Stimulated activated CD4-positive, alpha-beta T cell treated with anti-CD3 and anti-CD28 coated beads, Interleukin-12 subunit alpha, Interleukin-12 subunit beta, amount 100 ng/mL, for 4 hours (primary cell): ENCODE data around the gene BMP4.

Experiments used
- DNase-seq: peaks from one replicate; pipeline ENCODE4 v3.0.0-alpha.2; 2020

Gene BMP4

GRCh38 chr14:53963320-53964227 lies 6.9 kb upstream of the BMP4 start:
- no peak for DNase-seq

- no peak for DNase-seq
Measured at GRCh38 chr14:53962953-53963319, 6.3 kb upstream of the BMP4 start.

GRCh38 chr14:53958628-53959027 lies 2.0 kb upstream of the BMP4 start:
- no peak for DNase-seq

DNA sequence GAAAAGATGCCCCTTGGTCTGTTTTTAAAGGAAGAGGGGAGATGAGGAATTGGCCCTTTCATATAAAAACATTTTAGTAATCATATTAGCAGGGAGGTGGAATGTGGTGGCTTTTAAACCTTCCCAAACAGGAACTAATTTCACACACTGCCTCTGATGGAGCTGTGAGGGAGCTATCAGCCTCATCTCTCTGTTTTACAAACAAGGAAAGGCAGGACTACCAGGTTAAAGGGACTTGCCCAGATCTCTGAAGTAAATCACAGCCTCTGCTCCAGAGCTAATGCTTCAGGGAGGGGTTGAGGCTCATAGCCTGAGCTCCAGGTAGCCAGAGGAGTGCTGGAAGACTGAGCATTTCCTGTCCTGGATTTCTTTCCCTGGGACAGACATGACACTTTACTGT lies 1.1 kb upstream of the BMP4 start:
- DNase-seq: no peak

GRCh38 chr14:53955671-53956426 lies 776 bp downstream of the BMP4 start:
- DNase-seq: no peak

DNA sequence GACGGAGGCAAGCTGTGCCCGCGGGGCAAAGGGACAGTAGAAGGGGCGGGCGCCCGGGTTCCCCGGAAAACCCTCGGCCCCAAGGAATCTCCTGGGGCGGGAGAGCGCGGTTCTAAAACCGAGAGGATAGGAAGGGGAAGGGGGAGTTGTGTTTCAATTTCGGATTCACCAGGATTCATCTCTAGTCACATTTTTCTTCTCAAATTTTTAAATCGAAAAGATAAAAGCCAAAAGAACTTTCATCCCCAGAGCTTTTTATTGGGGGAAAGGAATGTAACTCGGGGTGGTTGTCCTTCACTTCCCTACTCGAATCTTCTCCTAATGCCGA lies 1.4 kb downstream of the BMP4 start:
- DNase-seq: no peak

DNA sequence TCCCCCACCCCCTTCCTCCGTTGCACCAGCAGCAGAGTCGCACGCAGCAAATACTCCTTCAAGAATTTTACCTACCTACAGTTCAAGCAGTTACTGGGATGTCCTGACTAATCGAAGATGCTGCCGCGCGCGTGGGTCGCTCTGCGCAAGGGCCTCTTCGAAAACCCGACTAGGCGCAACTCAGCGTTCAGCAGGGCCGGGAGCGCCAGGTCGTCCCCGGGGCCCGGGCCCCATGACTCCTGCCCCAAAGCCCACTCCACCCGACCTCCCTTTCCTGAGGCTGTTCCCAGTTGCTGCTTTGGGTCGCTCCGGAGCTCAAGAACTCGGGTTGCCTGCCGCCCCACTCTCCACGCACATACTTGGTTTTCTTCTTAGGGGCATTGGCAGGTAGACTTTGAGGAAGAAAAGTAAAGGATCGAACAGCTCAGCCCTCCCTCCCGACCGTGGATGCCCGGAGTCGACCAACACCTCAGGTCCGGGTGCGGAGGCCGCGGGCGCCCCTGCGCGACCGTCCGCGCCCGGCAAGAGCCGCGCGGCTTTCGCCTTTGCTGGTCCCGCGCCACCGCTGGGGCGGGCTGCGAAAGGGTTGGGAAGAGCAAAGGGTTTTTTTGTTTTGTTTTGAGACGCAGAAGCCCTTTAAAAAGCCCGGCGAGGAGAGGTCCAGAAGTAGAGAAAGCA lies 1.9 kb downstream of the BMP4 start:
- DNase-seq: no peak

DNA sequence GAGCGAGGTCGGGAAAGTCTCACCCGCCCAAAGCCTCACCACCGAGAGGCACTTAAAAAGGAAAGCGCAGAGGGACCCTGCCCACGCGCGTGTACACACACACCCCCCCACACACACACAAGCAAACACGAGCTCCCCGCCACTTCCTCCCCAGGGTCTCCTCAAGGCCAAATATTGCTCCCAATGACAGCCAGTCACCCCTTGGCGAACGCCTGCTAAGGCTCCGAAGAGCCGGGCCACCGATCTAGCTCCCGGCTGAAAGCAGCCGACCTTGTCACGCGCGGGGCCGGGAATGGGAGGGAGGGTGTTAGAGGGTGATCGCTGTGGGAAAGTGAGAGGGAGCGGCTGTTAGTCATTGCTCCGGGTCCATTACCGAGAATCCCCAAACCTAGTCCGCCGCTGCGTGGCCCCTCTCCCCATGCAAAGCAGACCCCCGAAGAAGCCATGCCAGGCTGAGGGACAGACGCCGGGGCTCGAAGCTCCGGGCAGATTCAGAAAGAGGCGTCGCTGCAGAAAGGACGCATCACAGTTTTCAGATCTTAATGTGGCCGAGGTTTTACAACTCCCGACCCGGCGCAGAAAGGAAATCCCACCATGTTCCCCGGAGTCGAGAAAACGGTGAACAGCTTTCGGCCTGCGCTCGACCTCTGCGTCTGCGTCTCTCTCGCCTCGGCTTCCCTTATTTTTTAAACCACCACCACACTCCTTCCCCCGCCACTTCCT lies 2.6 kb downstream of the BMP4 start:
- no peak for DNase-seq

DNA sequence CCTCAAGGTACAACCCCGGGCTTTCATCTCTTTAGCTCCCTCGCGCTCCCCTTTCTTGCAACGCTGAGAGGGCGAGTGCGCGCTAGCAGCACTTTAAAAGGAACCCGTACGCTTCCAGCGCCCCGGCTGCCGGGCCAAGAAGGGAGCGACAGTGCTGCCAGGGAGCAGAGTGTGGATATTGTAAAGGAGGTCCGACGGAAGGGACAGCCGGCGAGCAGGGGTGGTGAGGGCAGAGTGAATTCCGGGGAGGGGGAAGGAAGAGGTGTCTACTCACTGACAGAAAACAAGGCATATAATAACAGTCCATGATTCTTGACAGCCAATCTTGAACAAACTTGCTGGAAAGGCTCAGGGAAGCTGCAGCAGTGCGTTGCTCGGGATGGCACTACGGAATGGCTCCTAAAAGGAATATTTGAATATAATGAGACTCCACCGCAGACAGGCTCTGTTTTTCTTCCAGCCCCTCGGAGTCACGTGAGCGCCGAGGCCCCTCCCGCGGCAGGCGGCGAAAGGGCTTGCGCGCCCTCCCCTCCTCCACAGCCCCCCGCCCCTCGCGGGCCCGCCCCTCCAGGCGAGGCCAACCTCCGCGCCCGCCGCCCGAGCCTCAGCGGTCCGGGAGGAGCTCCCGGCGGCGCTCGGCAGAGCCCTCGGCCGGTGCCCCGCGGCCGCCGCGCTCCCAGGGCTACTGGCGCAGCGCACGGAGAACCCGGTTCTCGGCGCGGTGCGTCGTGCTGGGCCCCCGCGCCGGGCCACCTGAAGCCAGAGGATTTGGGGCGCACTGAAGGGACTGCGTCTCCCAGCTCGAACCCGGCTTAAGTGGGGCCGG lies 3.4 kb downstream of the BMP4 start:
- DNase-seq: no peak

DNA sequence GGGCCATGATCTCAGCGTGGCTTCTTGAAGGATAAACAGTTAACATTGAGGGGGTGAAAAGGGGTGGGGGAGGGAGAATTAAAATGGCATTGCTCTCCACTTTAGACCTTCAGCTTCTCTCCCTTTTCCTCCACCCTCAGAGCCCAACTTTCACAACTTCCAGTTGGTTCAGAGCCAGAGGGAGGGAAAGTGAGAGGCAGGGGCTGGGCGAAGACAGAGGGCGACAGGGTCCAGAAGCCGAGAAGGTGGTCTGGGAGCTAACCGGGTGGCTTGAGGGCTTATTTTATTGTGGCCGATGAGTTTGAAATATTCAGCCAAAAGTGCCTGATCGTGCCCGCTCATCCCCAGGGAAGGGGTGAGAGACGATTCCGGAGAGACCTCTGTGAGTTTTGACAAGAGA lies 4.1 kb downstream of the BMP4 start:
- no peak for DNase-seq

DNA sequence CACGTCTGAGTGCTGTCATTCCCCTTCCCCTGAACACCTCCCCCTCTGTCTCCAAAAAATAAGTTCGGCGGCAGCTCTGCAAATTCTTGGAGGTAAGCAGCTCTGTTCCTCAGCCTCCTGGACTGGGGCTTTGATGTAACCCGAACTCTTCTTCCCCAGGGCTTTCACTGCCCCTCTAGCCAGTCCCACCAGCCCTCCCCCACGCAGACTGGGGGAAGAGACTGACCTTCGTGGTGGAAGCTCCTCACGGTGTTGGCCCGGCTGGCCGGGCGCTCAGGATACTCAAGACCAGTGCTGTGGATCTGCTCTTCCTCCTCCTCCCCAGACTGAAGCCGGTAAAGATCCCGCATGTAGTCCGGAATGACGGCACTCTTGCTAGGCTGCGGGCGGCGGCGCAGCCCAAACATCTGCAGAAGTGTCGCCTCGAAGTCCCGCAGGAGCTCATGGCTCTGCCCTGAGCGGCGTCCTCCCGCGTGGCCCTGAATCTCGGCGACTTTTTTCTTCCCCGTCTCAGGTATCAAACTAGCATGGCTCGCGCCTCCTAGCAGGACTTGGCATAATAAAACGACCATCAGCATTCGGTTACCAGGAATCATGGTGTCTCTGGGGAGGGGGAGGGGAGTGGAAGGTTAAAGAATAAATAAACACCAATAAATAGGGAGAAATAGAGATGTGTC lies 4.9 kb downstream of the BMP4 start:
- no peak for DNase-seq

GRCh38 chr14:53951243-53951626 lies 5.4 kb downstream of the BMP4 start:
- DNase-seq: no peak

GRCh38 chr14:53950031-53950793 lies 6.4 kb downstream of the BMP4 start:
- no peak for DNase-seq

GRCh38 chr14:53949201-53949600 lies 7.4 kb downstream of the BMP4 start:
- no peak for DNase-seq

- no peak for DNase-seq
Measured at GRCh38 chr14:53948205-53948884, 8.3 kb downstream of the BMP4 start.

- DNase-seq: no peak
Measured at GRCh38 chr14:53947452-53948204, 9.0 kb downstream of the BMP4 start.

DNA sequence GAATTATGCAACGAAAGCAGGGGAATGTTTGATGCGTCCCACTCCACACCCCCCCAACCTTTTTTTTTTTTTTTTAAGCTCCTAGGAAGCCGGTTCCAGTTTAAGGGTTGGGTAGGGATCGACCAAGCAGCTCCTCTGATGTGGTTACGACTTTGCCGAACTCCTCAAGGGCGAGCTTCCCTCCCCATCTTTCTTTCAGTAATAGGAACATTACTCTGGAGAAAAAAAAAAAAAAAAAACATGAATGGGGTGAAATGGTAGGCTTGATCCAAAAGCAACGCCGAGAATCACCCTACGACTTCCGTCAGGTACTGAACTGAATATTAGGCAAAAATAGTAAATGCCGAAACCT lies 9.6 kb downstream of the BMP4 start:
- DNase-seq: no peak

DNA sequence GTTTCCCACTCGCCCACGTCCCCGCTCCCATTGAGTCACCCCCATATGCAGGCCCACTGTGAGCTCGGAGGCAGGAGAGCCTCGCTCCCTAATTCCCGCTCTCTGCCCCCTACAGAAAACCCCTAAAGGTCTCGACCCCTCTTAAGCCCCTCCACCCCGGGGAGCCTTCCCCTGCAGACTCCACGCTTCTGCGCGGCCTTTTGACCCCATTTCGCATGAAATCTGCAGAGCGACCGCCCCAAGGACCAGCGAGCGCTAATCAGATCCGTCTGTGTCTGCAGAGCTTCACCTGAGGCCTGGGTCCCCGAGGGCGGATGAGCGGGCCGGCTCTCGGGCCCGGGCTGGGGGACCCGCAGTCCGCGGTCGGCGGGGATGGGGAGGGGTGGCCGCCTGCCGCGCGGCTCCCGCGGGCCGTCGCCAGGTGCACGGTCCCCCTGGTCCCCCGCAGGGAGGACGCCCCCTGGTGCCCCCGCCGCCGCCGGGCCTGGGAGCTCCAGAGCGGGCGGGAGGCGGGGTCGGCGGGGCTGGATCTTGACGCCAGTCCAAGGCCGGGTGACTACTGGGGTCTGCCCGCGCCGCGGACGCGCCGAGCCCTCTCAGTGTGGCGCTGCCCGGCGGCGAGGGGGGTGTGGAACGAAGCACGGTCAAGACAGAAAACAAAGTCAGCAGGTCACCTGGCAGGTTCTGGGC lies 10.1 kb downstream of the BMP4 start:
- DNase-seq: no peak

DNA sequence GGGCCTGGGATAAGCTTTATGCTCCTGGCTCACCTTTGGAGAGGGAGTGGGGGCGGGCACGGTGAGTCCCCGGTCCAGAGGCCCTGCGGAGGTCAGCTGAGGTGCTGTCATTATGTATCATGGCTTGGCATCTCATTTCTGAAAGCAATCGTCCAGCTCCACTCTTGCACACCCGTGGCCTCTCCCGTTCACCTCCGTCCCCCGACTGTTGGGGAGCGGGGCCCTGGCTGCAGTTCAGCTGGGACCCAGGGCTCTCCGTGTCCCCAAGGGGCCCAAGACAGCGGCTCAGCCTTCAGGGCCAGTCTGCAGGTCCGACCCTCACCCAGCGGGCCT lies 10.6 kb downstream of the BMP4 start:
- no peak for DNase-seq
